HG03575 (cell line): ENCODE measurements around the gene ILF3.
"Not testable (repeated sequence)": the region's sequence is repeated elsewhere in the genome, so short reads cannot be mapped to it uniquely, and the experiment has no call there.

ENCODE experiments used
- ATAC-seq: cut with Tn5 transposase; IDR thresholded peaks from one replicate; pipeline ENCODE4 v1.9.1; 2021; ENCODE audit not compliant: unreplicated experiment, insufficient number of reproducible peaks, low FRiP score; ENCODE audit errors: extremely low read depth

ILF3 gene

DNA sequence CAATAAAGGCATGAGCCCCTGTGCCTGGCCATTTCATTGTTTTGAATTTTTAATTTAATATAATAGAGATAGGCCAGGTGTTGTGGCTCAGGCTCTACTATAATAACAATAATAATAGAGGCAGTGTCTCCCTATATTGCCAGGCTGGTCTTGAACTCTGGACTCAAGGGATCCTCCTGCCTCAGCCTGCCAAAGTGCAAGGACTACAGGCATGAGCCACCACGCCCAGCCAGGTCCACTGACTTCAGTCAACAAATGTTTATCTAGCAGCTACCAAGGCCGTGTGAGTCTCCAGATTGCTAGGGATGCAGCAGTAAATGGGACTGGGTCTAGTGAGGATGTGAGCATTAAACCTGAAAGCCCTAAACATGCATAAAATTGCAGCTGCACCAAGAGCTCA lies 13.8 kb upstream of the ILF3 start:
- ATAC-seq: no peak

DNA sequence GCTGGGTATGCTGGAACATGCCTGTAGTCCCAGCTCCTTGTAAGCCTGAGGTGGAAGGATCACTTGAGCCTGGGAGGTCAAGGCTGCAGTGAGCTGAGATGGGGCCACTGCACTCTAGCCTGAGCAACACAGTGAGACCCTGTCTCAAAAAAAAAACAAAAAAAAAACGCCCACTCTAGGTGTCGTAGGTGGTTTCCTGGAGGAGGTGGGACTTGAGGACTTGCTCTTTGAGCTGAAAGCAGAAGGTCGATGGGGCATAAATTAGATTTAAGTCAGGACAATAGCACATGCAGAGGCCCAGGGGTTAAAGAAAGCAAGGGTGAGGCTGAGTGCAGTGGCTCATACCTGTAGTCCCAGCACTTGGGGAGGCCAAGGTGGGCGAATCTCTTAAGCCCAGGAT lies 12.9 kb upstream of the ILF3 start:
- no peak for ATAC-seq

DNA sequence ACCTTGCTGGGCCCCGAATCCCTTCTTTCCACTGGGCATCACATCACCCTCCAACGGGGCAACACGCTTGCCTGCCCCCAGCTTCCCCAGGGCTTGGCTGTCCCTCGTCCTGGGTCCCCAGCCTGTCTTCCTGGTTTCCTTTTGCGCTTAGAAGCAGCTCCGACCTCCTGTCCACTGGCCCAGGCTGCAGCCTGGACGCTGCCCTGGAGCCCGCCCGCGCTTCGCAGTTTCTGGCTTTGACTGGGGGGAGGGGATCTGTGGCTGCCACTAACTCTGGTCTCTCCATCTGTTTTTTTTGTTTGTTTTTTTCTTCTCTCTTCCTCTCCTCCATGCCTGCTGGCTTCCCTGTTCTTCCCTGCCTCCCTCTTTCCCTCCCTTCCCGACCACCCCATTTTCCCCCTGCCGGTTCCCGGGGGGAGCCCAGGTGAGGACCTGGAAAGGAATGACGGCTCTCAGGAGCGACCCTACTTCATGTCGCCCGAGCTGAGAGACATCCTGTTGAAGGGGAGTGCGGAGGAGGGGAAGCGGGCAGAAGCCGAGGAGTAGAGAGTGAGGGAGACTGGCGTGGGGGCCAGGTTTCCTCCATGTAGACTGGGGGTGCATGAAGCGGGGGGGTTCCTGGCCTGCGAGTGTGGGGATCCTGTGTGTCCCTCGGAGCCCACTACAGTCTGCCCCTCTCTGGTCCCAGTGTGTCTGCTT lies 11.5 kb upstream of the ILF3 start:
- no peak for ATAC-seq

DNA sequence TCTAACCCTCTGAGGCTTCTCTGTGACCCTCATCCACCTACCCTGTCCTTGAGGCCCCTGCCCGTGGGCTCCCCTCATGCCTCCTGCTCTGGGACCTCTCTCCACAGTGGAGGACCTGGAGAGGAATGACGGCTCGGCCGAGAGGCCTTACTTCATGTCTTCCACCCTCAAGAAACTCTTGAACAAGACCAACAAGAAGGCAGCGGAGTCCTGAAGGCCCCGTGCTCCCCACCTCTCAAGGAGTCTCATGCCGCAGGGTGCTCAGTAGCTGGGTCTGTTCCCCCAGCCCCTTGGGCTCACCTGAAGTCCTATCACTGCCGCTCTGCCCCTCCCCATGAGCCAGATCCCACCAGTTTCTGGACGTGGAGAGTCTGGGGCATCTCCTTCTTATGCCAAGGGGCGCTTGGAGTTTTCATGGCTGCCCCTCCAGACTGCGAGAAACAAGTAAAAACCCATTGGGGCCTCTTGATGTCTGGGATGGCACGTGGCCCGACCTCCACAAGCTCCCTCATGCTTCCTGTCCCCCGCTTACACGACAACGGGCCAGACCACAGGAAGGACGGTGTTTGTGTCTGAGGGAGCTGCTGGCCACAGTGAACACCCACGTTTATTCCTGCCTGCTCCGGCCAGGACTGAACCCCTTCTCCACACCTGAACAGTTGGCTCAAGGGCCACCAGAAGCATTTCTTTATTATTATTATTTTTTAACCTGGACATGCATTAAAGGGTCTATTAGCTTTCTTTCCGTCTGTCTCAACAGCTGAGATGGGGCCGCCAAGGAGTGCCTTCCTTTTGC lies 10.8 kb upstream of the ILF3 start:
- no peak for ATAC-seq

DNA sequence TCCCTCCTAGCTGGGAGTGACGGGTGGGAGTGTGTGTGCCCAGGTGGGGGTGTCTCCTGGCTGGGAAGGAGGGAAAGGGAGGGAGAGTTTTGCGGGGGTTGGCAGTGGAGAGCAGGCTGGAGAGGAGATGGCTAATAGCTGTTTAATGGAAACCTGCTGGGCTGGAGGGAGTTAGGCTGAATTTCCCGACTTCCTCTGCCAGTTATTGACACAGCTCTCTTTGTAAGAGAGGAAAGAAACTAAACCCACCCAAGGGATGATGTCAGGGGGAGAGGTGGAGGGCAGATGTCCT lies 10.2 kb upstream of the ILF3 start:
- no peak for ATAC-seq

DNA sequence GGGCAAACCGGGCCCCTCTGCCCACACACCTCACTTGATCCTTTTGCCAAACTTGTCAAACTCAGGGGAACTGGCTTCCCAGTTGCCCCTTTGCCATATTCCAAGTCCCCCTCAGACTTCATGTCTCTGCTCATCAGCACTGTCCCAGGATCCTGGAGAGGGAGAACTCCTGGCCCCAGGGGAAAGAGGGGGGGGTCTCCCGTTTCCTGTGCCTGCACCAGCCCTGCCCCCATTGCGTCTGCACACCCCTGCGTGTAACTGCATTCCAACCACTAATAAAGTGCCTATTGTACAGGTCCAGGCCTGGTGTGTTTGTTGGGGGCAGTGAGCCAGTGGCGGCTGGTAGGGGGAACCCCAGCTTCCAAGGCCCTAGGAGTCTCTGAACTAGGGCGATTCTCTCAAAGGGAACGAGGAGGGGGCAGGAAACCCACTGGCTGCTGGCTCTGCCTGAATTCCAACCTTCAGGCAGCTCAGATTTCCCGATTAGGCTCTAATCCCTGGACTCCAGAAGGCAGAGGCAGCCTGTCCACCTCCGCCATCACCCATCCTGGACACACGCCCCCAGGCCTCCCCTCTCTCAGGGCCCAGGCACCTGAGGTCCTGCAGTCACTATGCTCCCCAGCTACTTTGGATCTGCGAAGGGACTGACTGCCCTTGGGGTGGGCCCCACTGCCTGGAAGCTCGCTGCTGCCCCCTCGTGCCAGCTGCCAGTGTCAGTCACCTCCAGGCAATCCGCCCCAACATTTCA lies 9.7 kb upstream of the ILF3 start:
- ATAC-seq: no peak

DNA sequence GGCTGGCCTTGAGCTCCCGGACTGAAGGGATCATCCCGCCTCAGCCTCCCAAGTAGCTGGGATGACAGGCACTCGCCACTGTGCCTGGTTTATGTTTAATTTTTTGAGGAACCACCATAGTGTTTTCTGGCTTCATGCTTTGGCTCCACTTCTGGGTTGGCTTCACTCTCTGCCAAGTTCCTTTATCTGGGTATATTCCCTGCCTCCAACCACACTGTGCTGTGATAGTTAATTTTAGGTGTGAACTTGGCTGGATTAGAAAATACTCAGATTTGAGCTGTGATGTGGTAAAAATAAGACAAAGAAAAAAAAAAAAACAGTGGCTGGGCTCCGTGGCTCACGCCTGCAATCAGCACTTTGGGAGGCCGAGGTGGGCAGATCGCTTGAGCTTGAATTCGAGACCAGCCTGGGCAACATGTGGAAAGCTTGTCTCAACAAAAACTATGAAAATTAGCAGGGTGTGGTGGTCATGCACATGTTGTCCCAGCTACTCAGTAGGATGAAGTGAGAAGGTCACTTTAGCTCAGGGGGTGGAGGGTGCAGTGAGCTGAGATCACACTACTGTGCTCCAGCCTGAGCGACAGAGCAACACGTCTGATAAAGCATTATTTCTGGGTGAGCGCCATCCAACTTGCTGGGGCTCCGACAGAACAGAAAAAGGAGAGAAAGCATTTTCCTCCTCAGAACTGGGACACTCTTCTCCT lies 7.5 kb upstream of the ILF3 start:
- ATAC-seq: no peak

DNA sequence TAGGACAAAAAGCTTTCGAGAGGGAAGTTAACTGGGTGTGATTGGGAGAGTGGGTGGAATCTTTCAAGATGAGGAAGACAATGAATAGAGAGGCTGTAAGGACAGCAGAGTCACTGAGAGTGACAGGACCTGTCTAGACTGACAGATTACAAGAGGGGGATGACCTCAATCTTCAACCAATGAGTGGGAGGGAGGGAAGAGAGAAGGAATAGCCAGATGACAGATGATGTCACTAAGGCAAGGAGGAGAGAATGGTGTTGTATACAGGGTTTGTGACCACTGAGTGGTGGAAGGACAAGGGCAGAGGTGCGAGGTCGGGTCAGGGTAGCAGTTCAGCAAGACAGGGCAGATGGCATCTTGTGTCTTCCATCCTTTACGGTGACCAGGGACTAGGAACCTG lies 5.8 kb upstream of the ILF3 start:
- ATAC-seq: no peak

DNA sequence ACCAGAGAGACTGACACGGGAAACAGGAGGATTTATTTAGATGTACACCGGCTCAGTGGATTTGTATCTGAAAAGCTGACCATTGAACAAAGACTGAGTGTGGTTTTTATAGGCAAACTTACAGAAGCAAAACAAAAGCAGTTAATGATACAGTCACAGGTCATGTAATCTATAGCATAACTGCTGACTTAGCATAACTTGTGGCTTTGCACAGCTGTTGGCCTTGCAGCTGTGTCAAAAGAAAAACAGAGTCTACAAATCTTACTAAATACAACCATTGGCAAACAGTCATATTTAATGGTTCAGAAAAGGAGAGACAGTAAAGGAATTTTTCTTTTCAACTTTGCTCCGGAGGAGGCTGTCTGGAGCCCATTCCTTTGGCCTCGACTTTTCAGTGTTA lies 2.3 kb upstream of the ILF3 start:
- ATAC-seq: no peak

DNA sequence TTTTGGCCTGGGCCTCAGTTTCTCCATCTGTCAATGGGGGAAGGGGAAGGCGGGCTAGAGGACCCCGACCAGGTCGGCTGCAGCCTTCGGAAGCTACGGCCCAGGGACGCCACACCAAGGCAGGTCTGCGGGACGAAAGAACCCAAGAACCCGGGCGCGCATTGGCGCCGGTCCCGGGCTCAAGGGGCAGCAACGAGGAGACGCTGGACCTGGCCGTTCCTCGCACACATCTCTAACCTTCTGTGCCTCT lies 739 bp upstream of the ILF3 start:
- ATAC-seq: no peak

DNA sequence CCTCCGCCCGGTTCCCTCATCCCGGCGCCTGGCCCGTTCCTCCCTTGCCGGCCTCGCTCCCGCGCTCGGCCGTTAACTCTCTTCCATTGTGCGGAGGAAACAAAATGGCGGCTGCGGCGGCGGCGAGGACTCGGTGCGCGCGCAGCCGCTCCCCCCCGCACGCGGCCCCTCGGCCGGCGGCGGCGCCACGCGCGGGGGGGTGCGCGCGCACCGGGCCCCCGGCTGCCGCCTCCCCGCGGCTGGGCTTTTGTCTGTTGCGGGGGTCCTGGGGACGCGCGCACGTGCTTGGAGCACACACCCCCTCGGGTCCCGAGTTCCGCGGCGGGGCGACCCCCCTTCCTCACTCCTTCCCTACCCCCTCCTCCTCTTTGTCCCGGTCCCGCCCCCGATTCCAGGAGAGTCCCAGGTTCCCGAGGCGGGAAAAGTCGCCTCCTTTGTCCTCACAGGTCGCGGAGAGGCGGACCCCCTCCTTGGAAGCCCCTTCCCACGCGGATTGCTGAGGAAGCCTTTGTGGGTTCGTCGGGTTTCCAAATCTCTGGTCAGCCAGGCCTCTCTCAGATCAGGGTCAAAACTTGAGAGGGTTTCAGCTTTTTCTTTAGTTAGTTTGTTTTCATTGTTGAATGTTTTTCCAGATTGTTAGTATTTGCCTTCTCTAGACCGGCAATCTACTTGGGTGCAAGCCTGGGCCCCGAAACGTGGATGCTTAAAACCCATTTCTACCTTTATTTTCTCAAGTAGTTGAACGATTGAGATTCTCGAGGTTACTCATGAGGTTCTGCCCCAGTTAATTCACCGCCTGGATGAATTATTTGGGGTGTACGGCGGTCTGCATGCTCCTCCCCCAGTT lies 687 bp downstream of the ILF3 start:
- ATAC-seq: no peak

DNA sequence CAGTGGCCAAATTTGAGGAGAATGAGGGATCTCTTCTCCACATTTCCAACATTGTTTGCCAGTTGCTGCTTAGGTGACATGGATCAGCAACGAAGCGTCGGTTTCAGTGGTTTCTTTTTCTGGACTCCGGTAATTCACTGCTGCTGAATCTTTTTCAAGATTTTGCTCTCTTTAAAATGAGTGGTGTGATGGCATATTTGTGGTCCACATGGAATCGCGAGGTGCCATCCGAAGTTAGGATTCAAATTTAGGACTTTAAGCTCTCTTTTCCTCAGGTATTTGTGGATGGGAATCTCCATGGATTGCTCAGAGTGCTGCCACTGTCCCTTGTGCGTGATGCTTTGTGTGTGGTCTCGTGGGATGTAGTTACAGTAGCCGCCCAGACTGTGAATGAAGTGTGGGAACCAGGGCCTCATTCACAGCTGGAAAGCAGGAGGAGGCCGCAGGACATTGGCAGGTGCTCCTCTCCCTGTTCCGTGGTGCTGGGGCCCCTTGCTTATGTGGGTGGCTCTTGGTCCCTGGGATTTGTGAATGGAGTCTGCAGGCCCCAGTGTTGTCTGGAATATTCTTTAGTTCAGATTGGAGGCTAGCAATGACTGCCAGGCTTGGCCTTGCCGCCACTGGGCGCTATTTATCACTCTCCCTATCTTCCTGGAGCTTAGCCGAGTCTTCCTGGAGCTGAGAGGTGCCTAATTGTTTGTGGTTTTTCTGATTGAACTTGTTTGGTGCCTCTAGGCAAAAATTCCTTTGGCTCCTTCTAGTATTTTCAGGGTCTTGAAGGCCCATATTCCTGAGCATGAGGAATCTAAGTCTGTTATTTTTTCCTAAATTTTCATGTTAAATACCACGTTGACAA lies 1.5 kb downstream of the ILF3 start:
- no peak for ATAC-seq

DNA sequence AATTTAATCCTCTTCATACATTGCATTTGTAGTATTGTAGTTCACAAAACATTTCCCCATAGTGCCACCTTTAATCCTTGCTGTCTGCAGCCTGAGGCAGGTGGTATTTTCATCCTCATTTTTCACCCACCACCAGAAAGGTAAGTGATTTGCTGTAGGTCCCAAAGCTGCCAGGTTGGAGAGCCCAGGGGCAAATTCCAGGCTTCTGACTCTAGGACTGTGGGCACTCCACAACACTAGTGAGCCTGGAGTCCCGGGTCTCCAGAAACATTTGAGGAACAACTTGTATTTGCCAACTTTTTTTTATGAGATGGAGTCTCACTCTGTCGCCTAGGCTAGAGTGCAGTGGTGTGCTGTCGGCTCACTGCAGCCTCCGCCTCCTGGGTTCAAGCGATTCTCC lies 6.2 kb downstream of the ILF3 start:
- no peak for ATAC-seq

DNA sequence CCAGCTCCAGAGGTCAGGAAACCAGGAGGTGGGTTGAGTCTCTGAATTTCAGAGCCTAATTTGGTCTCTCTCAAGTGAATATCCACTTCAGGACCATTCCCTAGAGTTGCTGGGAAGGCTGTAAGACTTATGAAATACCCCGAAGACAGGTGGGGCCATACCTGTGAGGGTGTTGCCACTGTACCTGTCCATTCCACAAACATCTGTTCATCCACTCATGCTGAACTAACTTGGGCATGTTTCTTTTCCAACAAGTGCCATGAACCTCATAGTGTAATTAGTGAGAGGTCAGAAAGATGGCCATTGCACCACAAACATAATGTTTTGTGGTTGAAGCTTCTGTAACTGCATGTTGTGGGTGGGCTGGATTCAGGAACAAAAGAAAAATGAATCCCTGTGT lies 7.8 kb downstream of the ILF3 start:
- ATAC-seq: no peak

DNA sequence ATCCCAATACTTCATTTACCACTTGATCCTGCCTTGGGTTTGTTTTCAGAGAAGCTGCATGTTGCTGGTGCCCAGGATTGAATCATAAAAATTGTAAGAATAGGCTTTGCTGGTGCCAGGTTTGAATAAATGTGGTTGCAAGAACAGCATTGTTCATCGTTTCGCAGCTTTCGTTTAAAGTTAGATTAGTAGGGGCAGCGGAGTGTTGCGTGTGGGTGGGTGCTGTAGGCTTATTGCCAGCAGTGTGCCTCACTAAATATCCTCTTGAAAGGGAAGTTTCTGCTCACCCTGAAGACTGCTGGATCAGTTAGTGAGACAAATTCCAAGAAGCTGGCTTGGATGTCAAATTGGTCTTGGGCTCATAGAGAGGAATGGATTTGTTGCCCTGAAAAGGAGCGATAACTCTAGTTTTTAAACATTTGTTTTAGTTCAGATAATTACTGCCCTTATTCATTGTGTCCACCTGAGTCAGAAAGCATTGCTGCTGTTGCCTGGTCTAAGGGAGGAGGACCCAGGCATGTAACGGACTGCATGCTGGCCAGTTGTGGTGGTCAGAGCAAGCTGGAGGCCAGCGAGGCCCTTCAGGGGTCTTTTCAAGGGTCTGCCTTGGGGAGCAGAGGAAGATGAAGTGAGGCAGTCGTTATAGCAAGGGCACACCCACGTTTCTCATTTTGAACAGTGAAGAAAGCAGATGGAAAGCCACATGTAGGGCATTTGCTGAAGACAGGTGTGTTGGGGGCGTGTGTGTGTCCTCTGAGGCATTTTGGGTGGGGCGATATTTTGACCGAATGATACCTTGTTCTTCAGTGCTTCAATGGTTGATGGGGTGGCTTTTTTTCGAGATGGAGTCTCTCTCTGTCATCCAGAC lies 8.5 kb downstream of the ILF3 start:
- ATAC-seq: no peak

DNA sequence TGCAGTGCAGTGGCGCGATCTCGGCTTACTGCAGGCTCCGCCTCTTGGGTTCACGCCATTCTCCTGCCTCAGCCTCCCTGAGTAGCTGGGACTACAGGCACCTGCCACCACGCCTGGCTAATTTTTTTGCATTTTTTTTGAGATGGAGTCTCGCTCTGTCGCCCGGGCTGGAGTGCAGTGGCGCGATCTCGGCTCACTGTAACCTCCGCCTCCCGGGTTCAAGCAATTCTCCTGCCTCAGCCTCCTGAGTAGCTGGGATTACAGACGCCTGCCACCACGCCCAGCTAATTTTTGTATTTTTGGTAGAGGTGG lies 9.1 kb downstream of the ILF3 start:
- ATAC-seq: not testable (repeated sequence)

DNA sequence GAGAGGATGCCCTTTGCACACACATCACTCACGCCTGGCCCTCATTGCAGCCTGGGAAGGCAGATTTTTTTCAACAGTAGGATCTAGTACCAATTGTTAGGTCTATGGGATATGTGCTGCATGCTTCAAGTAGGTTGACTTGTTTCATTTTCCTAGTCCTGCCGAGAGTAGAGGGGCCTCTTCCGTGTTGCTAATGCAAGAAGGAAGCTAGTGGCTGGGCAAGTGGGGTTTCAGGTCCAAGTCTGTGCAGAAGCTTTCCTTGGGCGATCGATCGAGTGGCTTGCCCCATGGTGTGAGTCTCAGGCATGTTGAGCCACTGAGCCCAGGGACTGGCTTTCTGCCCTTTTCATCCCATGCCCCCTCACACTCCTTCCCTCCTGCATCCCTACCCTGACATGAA lies 13.7 kb downstream of the ILF3 start:
- ATAC-seq: no peak

DNA sequence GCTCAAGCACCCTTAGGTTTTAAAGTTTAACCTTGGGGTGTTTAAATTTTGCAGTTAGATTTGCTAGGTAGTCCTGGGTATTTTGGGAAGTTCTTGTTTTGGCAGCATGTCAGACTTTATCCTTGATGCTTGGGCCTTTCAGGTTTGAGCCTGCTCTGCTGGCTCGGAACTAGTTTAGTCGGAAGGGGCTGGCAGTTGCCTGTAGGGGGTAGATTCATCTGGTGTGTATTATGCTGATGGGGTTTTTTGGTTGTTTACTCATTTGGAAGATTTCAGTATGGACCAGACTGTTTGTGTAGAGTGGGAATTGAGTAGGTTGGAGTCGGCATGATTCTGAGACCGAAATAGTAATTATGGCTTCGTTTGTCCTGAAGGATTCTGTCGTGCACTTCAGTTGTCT lies 15.1 kb downstream of the ILF3 start:
- no peak for ATAC-seq
